Ascending aorta (tissue), 2 donors: Measurements from ENCODE around the gene GANC. TPM values are rescaled to one million over a fixed set of nuclear protein-coding genes. Genes with fewer than 3 reads are reported as not detected.
"Not testable (repeated sequence)": the region's sequence is repeated elsewhere in the genome, so short reads cannot be mapped to it uniquely, and the experiment has no call there.

Experiments used
- DNase-seq, 2 donors: peaks; one replicate each; pipeline ENCODE4 v3.0.0-alpha.2; 2019; ENCODE audit warnings: low spot score in 2 of 2
- H3K27ac ChIP-seq, 2 donors: fragments of 200-600 bp; sonication (generic); one replicate each; pipeline ENCODE4 v1.5.1; 2016 to 2017; ENCODE audit warnings: mild to moderate bottlenecking in 1 of 2
- H3K27me3 ChIP-seq: fragments of 200-600 bp; sonication (generic); one replicate; pipeline ENCODE4 v1.5.1; 2017
- H3K36me3 ChIP-seq, 2 donors: fragments of 200-600 bp; sonication (generic); one replicate each; pipeline ENCODE4 v1.5.1; 2016
- H3K4me1 ChIP-seq, 2 donors: fragments of 200-600 bp; sonication (generic); one replicate each; pipeline ENCODE4 v1.5.1; 2016 to 2017; ENCODE audit warnings: mild to moderate bottlenecking in 1 of 2
- H3K4me3 ChIP-seq, 2 donors: fragments of 200-600 bp; sonication (generic); one replicate each; pipeline ENCODE4 v1.5.1; 2016 to 2017; ENCODE audit warnings: mild to moderate bottlenecking in 1 of 2
- H3K9me3 ChIP-seq, 2 donors: fragments of 200-600 bp; sonication (generic); one replicate each; pipeline ENCODE4 v1.5.1; 2016
- CTCF ChIP-seq, 3 experiments: fragments of 200-600 bp in 2 of 3; fragments of 450-650 bp in 1 of 3; sonication (generic) in 2 of 3; IDR thresholded peaks; one replicate each; pipeline ENCODE4 v1.5.1; 2016 to 2019; ENCODE audit warnings: antibody characterized with exemption in 3 of 3, mild to moderate bottlenecking in 1 of 3, moderate library complexity in 1 of 3
- intact Hi-C: fragments of 100-400 bp; cut with DNase I; formaldehyde crosslinking; loops from one replicate; pipeline ENCODE4 v1.15.1; 2023
- total RNA-seq: library from RNA; depleted of rRNA; stranded (reverse); fragments of >200 nt; gene quantifications from one replicate; pipeline ENCODE4 v1.1.0, GENCODE V29; 2016

The GANC gene
- total RNA-seq, 1 donor from 2014 or later, result 22.9 TPM

GRCh38 chr15:42324308-42324707, 51.3 kb downstream of the GANC start:
- intact Hi-C loops, result no loop called here
- Histone ChIP-seq H3K4me3 (no peak overlapping the region), H3K27ac (no peak overlapping the region), H3K4me1 (no peaks in the 10 kb centered on the region), H3K9me3 (no peaks in the 10 kb centered on the region), H3K27me3 (no peaks in the 10 kb centered on the region), H3K36me3 (peaks cover 18 to 35% of the 10 kb centered on the region in 2 donors)
- no peak for TF ChIP-seq CTCF (IDR thresholded peaks at IDR 0.05)
- no peak for DNase-seq

DNA sequence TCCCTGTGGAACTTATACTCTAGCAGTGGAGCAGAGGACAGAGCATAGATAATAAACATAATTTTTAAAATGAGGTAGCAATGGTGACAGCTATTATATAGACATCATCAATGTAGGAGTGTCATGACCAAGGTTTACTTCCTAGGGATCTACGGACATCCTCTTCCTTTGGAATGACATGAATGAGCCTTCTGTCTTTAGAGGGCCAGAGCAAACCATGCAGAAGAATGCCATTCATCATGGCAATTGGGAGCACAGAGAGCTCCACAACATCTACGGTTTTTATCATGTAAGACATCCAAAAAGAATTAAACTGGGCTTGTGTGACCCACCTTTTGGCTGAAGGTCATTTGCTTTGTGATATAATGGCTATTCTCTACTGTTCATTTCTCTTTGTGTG, 56.2 kb downstream of the GANC start:
- Histone ChIP-seq H3K4me3 (no peak overlapping the region), H3K36me3 (peaks cover 13 to 30% of the 10 kb centered on the region in 2 donors), H3K27ac (no peak overlapping the region), H3K27me3 (no peaks in the 10 kb centered on the region), H3K4me1 (no peaks in the 10 kb centered on the region), H3K9me3 (no peaks in the 10 kb centered on the region)
- intact Hi-C loops, result no loop called here
- DNase-seq, result no peak
- TF ChIP-seq CTCF (IDR thresholded peaks at IDR 0.05), result no peak

- intact Hi-C loops, result no loop called here
- peaks cover 18 to 34% of the 10 kb centered on the region in 2 donors for H3K36me3 ChIP-seq
- no peak overlapping the region for H3K4me3 ChIP-seq
- H3K27ac ChIP-seq, result no peak overlapping the region
- H3K27me3 ChIP-seq, result no peaks in the 10 kb centered on the region
- no peak for DNase-seq
- peaks cover 0 to 3% of the 10 kb centered on the region in 2 donors for H3K9me3 ChIP-seq
- no peaks in the 10 kb centered on the region for H3K4me1 ChIP-seq
- no peak for TF ChIP-seq CTCF (IDR thresholded peaks at IDR 0.05)
Measured at GRCh38 chr15:42329992-42330391, 57.0 kb downstream of the GANC start.

DNA sequence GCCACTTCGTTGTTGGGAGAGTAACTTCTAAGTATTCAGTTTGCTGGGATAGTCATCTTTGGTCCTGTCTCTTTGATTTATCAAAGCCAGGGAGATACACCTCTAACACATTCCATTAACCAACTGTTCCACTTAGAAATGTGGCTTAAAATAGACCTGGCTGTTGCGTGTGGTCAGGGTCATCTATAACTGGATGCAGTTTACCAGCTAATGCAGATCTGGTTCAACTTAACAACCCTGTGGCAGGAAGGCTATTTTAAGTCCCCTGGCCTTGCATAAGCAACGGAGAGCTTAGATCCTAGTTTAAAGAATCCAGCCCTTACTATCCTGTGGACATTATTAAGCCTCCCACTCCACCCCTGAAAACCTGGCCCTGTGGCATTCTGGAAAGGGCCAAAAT, 58.2 kb downstream of the GANC start:
- intact Hi-C loops, result no loop called here
- no peak for DNase-seq
- Histone ChIP-seq H3K4me3 (no peak overlapping the region), H3K27ac (no peak overlapping the region), H3K36me3 (peaks cover 22 to 30% of the 10 kb centered on the region in 2 donors), H3K27me3 (no peaks in the 10 kb centered on the region), H3K4me1 (no peaks in the 10 kb centered on the region), H3K9me3 (peaks cover 0 to 9% of the 10 kb centered on the region in 2 donors)
- no peak for TF ChIP-seq CTCF (IDR thresholded peaks at IDR 0.05)

DNA sequence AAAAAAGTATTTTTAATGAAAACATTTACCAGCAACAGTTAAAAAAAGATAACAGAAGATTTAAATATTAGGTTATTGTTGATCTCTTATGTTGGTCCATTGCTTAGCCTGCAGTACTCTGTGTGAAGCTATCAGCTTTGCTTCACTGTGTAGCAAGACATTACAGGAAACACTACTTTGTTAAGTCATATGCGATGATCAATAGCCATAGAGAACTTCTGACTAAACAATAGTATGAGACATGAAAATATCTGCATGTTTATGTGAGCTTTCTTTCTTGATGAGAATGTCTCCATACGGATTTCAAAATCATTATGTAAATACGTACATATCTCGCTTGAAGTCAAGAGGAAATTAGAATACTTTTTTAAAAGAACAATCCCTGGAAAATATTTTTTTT, 59.3 kb downstream of the GANC start:
- peaks cover 16 to 23% of the 10 kb centered on the region in 2 donors for H3K36me3 ChIP-seq
- H3K9me3 ChIP-seq, result peaks cover 0 to 9% of the 10 kb centered on the region in 2 donors
- no peak for DNase-seq
- no peak overlapping the region for H3K4me3 ChIP-seq
- no peak overlapping the region for H3K27ac ChIP-seq
- no peaks in the 10 kb centered on the region for H3K4me1 ChIP-seq
- no peaks in the 10 kb centered on the region for H3K27me3 ChIP-seq
- intact Hi-C loops, result no loop called here
- no peak for TF ChIP-seq CTCF (IDR thresholded peaks at IDR 0.05)

- Histone ChIP-seq H3K4me3 (no peak overlapping the region), H3K27ac (no peak overlapping the region), H3K4me1 (no peaks in the 10 kb centered on the region), H3K36me3 (peaks cover 11 to 16% of the 10 kb centered on the region in 2 donors), H3K27me3 (no peaks in the 10 kb centered on the region), H3K9me3 (peaks cover 0 to 9% of the 10 kb centered on the region in 2 donors)
- no peak for DNase-seq
- intact Hi-C loops, result no loop called here
- TF ChIP-seq CTCF (IDR thresholded peaks at IDR 0.05), result no peak
Measured at GRCh38 chr15:42335074-42335473, 62.1 kb downstream of the GANC start.

- H3K36me3 ChIP-seq, result peaks cover 9 to 13% of the 10 kb centered on the region in 2 donors
- H3K4me1 ChIP-seq, H3K27ac ChIP-seq, DNase-seq, H3K27me3 ChIP-seq, H3K4me3 ChIP-seq, H3K9me3 ChIP-seq, intact Hi-C loops: not testable (repeated sequence)
Measured at GRCh38 chr15:42336650-42337049, 63.6 kb downstream of the GANC start.

DNA sequence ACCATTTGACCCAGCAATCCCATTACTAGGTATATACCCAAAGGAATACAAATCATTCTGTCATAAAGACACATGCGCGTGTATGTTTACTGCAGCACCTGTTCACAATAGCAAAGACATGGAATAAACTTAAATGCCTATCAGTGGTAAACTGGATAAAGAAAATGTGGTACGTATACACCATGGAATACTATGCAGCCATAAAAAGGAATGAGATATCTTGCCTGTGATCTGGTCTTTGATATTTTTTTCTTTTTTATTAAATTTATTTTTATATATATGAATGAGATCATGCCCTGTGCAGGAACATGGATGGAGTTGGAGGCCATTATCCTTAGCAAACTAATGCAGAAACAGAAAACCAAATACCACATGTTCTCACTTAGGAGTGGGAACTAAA, 64.1 kb downstream of the GANC start:
- peaks cover 9 to 13% of the 10 kb centered on the region in 2 donors for H3K36me3 ChIP-seq
- DNase-seq, H3K27me3 ChIP-seq, H3K9me3 ChIP-seq, H3K4me1 ChIP-seq, intact Hi-C loops, H3K27ac ChIP-seq, H3K4me3 ChIP-seq: not testable (repeated sequence)
